Fibroblast of skin of abdomen (primary cell): Measurements from ENCODE around the gene EDN3.

ENCODE experiments used
- DNase-seq: peaks from one replicate; pipeline ENCODE4 v3.0.0-alpha.2; 2013

Gene EDN3

DNA sequence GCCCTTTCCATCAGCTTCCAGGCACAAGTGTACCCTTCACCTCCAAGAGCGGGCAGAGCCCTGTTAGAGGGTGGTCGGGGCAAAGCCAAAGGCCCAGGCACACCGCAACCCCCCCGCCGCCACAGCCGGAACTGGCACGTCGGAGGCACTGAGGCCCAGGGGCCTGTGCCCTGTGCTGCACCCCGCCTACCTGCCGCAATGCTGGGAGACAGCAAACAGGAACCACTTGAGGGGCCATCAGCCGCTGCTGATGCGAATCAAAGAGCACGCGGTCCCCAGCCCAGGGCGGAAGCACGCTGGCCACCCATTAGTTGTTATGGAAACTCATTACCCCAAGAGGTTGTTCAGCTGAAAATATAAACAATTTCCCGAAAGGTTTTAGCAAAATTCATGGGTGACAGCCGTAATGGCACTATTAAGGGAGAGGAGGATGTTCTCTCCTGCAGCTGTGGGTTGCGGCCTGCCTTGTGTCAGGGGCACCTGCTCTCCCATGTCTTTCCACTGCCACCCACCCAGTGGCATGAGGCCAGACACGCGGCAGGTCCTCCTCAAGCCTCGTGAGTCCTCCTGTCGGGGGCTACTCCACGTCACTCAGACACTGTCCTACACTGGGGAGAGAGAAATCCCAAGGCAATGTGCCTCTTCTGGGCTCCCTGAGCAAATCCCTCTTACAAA, 65.3 kb downstream of the EDN3 start:
- no peak for DNase-seq

DNA sequence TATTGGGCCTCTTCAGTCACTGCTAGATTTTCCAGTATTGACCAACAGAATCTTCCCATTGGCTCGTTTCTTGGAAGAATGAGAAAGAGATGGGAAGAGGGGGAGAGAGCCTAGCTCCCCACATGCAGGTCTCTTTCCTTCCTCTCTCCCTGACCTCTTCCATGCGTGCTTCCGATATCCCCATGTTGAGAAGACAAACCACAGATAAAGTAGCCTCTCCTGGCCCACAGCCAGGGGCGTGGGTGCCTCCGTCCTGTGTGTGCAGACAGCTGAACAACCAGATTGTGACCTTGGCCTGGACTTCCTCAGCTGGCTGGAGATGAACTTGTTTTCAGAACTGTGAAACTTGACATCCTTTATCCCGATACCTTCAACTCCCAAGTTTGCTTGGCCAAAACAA, 71.0 kb downstream of the EDN3 start:
- DNase-seq = no peak

DNA sequence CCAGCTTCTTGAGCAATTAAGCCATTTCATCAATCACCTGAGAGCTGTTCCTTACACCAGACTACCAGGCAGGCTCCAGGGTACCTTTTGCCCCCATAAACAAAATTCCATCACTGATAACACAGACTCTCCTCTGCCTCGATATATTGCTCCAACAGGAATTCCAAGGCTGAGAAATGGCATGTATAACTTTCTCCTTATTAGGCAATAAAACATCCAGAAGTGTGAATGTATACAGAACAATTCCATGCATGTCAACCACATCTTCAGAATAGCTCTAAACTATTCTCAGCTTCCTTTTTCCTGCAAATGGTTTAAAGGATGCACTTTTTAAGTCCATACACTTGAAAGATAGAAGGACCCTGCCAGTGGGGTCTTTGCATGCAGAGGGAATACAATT, 73.8 kb downstream of the EDN3 start:
- peak; percentile 81 for DNase-seq

DNA sequence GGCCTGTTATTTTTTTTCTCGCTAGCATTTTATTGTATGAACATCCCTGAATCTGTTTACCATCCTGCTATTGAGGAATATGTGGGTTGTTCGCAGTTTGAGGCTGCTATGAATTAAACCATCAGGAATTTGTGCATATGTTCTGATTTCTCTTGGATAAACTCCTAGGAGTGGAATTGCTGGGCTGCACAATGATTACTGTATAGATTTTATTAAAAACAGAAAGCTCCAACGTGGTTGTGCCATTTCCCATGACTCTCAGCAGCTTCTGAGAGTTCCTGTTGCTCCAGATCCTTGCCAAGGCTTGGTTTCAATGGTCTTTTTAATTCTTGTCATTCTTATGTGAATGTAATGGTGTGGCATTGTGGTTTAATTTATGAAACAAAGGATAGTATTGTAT, 75.1 kb downstream of the EDN3 start:
- DNase-seq = peak; percentile 77
